Ovary (tissue), 9 donors: ENCODE results near the gene PRDM16. TPM values are rescaled to one million over a fixed set of nuclear protein-coding genes. Genes with fewer than 3 reads are reported as not detected.

Experiments
- DNase-seq, 5 donors: peaks; one replicate each; pipeline ENCODE4 v3.0.0-alpha.2; 2019 to 2020
- H3K27ac ChIP-seq, 2 donors: fragments of 200-600 bp; one replicate each; pipeline versions ENCODE4 v1.5.1 to v1.8.0; 2019 to 2022
- H3K27me3 ChIP-seq: fragments of 200-600 bp; one replicate; pipeline ENCODE4 v1.8.0; 2022
- H3K36me3 ChIP-seq: fragments of 200-600 bp; sonication (generic); one replicate; pipeline ENCODE4 v1.5.1; 2019
- H3K4me1 ChIP-seq: one replicate; pipeline ENCODE4 v1.8.1; 2013; ENCODE audit warnings: mild to moderate bottlenecking, moderate library complexity; ENCODE audit not compliant: insufficient read depth
- H3K4me3 ChIP-seq: fragments of 200-600 bp; sonication (generic); one replicate; pipeline ENCODE4 v1.5.1; 2017
- H3K9me3 ChIP-seq, 2 donors: fragments of 200-600 bp in 1 of 2; sonication (generic) in 1 of 2; one replicate each; pipeline versions ENCODE4 v1.5.1 to v1.8.1; 2013 to 2019; ENCODE audit warnings: mild to moderate bottlenecking in 1 of 2, moderate library complexity in 1 of 2
- CTCF ChIP-seq, 3 donors: fragments of 450-650 bp in 2 of 3; fragments of 200-600 bp in 1 of 3; IDR thresholded peaks; one replicate each; pipeline versions ENCODE4 v1.5.1 to v1.8.0; 2016 to 2022; ENCODE audit warnings: antibody characterized with exemption in 3 of 3, mild to moderate bottlenecking in 1 of 3
- EP300 ChIP-seq: sonication (generic); formaldehyde crosslinking; IDR thresholded peaks from one replicate; pipeline ENCODE4 v1.6.1; 2017; ENCODE audit warnings: antibody characterized with exemption
- POLR2A ChIP-seq: fragments of 450-650 bp; IDR thresholded peaks from one replicate; pipeline ENCODE4 v1.6.1; 2017; ENCODE audit warnings: antibody characterized with exemption, mild to moderate bottlenecking, moderate library complexity
- WGBS, 3 donors: extraction: QIAGEN DNeasy Blood & Tissue Kit in 1 of 3; methylation state at CpG; one replicate each; pipeline versions ENCODE4 v1.1.5 to v1.1.7; 2013 to 2017; 5-methylcytosine and 5-hydroxymethylcytosine counted together
- intact Hi-C, 4 donors: fragments of 100-400 bp; cut with DNase I; formaldehyde crosslinking; loops; one replicate each; pipeline versions ENCODE4 v1.11.0 to v1.15.1; 2022 to 2023
- polyA plus RNA-seq, 2 donors: library from polyadenylated mRNA; stranded (reverse); fragments of 200-250 nt in 1 of 2; fragments of 350-450 nt in 1 of 2; fragmentation: Illumina TruSeq in 1 of 2; extraction: RNeasy Lipid Tissue Mini Kit (QIAGEN cat#74804) in 1 of 2; gene quantifications; one replicate each; pipeline ENCODE4 v1.2.3, GENCODE V29; 2013 to 2014
- total RNA-seq, 7 donors: library from RNA; depleted of rRNA in 2 of 7; stranded (reverse); fragments of >200 nt in 2 of 7; fragmentation: NEBNext Ultra II Directional in 3 of 7; extraction: Animal tissue kit (Norgen Biotek cat#: 25700) in 3 of 7; gene quantifications; one replicate each; pipeline versions ENCODE4 v1.1.0 to v1.2.4, GENCODE V29; 2016 to 2023
- donor health status: DM: no; HTN: no; CAD: no; lungs with moderate emphysema.
- donor health status: DM: no; HTN: no; CAD: no.
- donor health status: Bipolar disorder and iron deficiency.
- donor health status: DM: yes; HTN: yes; CAD: no.
- donor health status: DM: no; HTN: no; CAD: no.
- donor health status: DM: yes; HTN: yes; CAD: no.

PRDM16 gene
- total and polyA plus RNA-seq, 9 donors, result 1.1 to 17.3 (median 3.9) TPM

GRCh38 chr1:3126756-3127678 lies 58.0 kb downstream of the PRDM16 start:
- H3K27ac ChIP-seq, result peak overlapping the region; percentile 75 to 85
- H3K27me3 ChIP-seq, result no peaks in the 10 kb centered on the region
- DNase-seq, result peak in 3 of 5 donors; percentile 37 to 67 (median 53)
- H3K36me3 ChIP-seq, result no peaks in the 10 kb centered on the region
- intact Hi-C loops, result no loop called here
- TF ChIP-seq CTCF (IDR thresholded peaks at IDR 0.05) (no peak), EP300 (no peak), POLR2A (no peak)
- no peak overlapping the region for H3K4me3 ChIP-seq
- H3K9me3 ChIP-seq, result no peaks in the 10 kb centered on the region
- H3K4me1 ChIP-seq, result peaks cover 40% of the 10 kb centered on the region
- 20 to 24% (median 24%) methylated on average over 28 of the region's 28 CpGs for WGBS, 3 donors

GRCh38 chr1:3127738-3128137 lies 58.7 kb downstream of the PRDM16 start:
- peak in 1 of 5 donors; percentile 63 for DNase-seq
- Histone ChIP-seq H3K27ac (peak overlapping the region; percentile 55 to 85), H3K36me3 (no peaks in the 10 kb centered on the region), H3K27me3 (no peaks in the 10 kb centered on the region), H3K9me3 (no peaks in the 10 kb centered on the region), H3K4me3 (no peak overlapping the region), H3K4me1 (peaks cover 40% of the 10 kb centered on the region)
- 69 to 76% (median 76%) methylated on average over 12 of the region's 12 CpGs for WGBS, 3 donors
- intact Hi-C loops, result no loop called here
- no peak for TF ChIP-seq EP300
- TF ChIP-seq CTCF (IDR thresholded peaks at IDR 0.05), result no peak
- no peak for TF ChIP-seq POLR2A

GRCh38 chr1:3128431-3129132 lies 59.6 kb downstream of the PRDM16 start:
- Histone ChIP-seq H3K4me1 (peaks cover 42% of the 10 kb centered on the region), H3K9me3 (no peaks in the 10 kb centered on the region), H3K36me3 (no peaks in the 10 kb centered on the region), H3K27me3 (no peaks in the 10 kb centered on the region), H3K27ac (peak overlapping the region; percentile 55 to 85), H3K4me3 (no peak overlapping the region)
- 80 to 89% (median 88%) methylated on average over 26 of the region's 26 CpGs for WGBS, 3 donors
- no peak for TF ChIP-seq CTCF (IDR thresholded peaks at IDR 0.05)
- TF ChIP-seq EP300, result no peak
- DNase-seq, result no peak
- intact Hi-C loops, result no loop called here

- peaks cover 44% of the 10 kb centered on the region for H3K4me1 ChIP-seq
- H3K27ac ChIP-seq, result no peak overlapping the region
- 90 to 92% (median 91%) methylated on average over 8 of the region's 8 CpGs for WGBS, 3 donors
- H3K9me3 ChIP-seq, result no peaks in the 10 kb centered on the region
- no peaks in the 10 kb centered on the region for H3K36me3 ChIP-seq
- no peak for DNase-seq
- TF ChIP-seq POLR2A (no peak), CTCF (IDR thresholded peaks at IDR 0.05) (no peak), EP300 (no peak)
- intact Hi-C loops, result no loop called here
- no peaks in the 10 kb centered on the region for H3K27me3 ChIP-seq
- no peak overlapping the region for H3K4me3 ChIP-seq
Observed at GRCh38 chr1:3129133-3129490, 60.1 kb downstream of the PRDM16 start.
